HG03520 (cell line): ENCODE data around the gene ZBTB8OS.
A peak's percentile ranks its signal among the peaks of the same experiment; 100 is the strongest.
"Not testable (repeated sequence)": the region's sequence is repeated elsewhere in the genome, so short reads cannot be mapped to it uniquely, and the experiment has no call there.

Experiments
- ATAC-seq: cut with Tn5 transposase; IDR thresholded peaks from one replicate; pipeline ENCODE4 v1.9.1; 2021; ENCODE audit warnings: mild to moderate bottlenecking, moderate library complexity; ENCODE audit not compliant: unreplicated experiment

The ZBTB8OS gene

DNA sequence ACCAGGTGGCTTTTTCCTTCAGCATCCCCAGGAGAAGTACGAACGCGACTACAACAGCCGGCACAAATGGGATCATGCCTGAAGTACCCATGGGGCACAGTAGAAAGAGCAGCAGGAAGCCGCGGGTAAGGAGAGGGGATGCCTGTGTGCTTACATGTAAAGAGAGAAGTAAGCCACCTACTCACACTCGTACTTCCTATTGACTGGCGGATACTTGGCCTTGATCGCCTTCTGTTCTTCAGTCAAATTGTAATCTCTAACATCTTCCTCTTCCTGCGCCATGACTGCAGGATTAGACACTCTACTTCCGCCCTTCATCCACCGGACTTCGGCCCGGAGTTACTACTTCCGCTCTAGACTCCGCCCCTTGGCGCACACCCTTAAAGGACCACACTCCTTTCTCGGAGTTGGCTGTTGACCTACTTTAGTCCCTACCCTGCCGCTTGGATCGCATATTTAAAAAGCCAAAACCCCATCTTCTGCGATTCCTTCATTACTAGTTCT is at the start of gene ZBTB8OS:
Gene ZBTB8OS (minus strand): TSS at position 303 of the 504 bp plus-strand sequence. CDS start 21 bp downstream, at position 282.
- peak; percentile 62 for ATAC-seq

DNA sequence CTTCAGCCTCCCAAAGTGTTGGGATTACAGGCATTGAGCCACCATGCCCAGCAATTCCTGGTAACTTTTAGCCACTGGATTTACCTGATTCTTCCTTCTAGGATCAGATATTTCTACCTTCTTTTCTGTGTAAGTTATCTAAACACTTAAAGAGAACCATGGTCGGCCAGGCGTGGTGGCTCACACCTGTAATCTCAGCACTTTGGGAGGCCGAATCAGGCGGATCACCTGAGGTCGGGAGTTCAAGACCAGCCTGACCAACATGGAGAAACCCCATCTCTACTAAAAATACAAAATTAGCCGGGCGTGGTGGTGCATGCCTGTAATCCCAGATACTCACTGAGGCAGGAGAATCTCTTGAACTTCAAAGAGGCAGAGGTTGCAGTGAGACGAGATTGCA is 46.6 kb upstream of the ZBTB8OS start:
- ATAC-seq: not testable (repeated sequence)

DNA sequence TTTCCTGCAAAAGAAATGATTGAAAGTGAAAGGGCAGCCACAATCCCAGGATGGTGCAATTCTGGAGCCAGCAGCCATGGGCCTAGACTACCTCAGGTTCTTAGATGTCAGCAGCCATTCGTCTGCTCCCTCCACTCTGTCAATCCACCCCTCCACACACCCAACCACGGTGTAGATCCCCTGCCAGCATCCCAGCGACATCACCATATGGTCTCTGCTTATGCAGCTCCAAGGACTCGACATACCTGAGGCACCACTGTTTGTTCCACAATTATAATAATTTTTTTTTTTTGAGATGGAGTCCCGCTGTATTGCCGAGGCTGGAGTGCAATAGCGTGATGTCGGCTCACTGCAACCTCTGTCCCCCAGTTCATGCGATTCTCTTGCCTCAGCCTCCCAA is 45.7 kb upstream of the ZBTB8OS start:
- no peak for ATAC-seq

DNA sequence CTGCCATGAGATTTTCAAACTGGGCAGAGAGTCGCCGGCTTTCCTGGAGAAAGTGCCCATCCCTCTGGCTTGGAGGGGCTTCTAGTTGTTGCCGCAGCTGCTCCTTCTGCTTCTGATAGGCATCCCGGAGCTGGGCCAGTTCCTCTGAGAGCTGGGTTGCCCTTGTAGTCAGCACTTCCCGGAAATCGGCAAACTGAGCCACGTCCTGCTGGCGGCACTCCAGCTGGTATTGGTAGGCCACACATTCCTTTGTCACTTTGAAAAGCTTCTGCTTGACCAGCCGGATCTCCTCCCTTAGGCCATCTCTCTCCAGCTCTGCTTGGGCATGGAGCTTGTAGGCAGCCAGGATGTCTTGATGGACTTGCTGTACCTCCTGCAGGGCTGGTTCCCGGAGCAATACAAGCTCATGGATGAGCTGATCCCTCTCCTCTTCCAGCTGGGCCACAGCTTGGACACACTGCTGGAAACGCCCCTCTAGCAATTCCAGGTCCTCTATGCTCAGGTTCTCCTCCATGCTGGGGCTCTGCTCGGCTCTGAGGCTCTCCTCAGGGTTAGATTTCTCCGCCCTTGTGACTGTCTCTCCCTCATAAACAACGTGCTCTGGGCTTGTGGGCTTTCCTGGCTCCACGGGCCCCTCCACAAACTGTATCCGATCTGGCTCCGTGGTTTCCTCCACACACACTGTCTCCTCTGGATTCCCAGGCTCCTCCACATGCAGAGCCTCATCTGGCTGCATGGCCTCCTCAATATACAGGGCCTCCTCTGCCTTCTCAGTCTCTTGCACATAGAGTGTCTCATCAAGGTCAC is 45.0 kb upstream of the ZBTB8OS start:
- no peak for ATAC-seq

DNA sequence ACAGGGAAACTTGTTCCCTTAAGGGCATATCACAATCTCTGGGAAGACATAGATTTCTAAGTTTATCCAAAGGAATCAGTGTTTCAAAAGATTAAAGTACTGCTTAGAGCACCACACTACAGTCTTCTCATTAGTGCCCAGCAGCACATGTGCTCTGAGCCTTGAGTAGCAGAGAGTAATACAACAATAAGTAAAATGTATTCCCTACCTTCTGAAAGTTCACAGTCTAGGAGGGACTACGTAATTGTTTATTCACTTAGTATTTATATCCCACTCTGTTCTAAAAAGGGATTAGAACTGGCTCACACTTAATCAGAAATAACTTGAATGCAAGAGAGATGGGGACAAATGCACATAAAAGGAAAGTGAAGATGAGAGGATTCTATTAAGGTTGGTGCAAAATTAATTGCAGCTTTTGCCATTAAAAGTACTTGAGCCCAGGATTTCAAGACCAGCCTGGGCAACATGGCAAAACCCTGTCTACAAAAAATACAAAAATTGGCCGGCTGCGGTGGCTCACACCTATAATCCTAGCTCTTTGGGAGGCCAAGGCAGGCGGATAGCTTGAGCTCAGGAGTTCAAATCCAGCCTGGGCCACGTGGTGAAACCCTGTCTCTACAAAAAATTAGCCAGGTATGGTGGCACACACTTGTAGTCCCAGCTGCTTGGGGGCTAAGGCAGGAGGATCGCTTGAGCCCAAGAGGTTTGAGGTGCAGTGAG is 43.3 kb upstream of the ZBTB8OS start:
- ATAC-seq: no peak

DNA sequence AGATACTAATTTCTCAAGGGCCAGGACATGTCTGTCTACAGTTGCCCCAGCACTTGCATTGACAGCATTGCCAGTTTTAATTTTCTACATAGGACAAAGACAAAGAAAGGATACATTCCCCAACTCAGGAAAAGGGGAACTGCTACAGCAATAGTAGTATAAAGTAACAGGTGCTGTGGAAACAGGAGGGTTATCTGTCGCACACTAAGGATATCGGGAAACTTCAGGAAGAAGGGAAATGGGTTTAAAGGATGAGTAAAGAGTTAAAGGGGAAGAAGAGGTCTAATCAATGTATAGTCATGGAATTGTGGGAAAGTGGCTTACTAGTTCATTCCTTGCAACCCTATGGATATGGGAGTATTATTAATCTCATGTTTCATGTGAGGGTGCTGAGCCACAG is 36.0 kb upstream of the ZBTB8OS start:
- ATAC-seq: no peak

DNA sequence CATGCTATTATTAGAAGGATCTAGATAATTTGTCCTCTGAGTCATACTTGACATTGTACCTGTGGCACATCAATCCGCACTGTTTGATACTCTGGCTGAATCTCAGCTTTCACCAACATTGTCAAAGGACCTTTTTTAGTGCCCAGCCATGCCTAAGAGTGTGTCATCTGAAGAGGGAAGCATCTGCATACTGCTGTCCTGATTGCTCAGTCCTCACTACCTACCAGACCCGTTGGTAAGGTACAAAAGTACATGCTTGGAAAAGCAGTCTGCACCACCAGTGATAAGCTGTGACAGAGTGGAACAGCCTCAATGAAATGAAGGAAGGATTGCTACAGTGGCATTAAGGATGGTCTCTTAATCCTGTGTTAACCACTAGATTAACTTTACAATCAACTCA is 35.1 kb upstream of the ZBTB8OS start:
- ATAC-seq: no peak

DNA sequence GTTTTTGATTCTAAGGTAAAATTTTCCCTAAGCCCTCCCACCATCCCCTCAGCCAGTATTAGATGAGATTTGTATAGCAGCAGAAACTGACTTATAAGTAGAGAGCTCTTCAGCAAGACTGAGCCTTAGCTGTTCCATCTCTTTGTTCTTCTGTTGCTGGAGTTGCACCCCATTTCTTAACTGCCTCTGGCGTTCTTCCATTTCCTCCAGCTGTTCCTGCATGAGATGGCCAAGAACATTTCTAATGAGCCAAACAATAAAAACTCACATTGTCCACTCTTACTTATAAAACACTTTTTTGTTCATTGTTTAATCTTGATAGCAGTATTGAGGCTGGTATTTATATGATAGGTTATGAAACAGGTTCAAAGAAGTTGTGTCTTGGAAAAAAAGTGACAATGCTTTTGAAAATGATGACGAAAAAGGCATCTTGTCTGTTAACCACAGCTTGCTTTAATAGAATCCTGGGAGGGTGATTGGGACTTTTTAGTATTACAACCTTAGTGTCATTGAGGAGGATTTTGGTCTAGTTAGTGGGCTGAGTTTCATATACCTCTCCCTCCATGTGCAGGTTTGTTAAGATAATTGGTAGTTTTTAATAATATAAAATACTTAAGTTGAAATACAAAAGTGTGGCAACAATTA is 33.9 kb upstream of the ZBTB8OS start:
- ATAC-seq: no peak

DNA sequence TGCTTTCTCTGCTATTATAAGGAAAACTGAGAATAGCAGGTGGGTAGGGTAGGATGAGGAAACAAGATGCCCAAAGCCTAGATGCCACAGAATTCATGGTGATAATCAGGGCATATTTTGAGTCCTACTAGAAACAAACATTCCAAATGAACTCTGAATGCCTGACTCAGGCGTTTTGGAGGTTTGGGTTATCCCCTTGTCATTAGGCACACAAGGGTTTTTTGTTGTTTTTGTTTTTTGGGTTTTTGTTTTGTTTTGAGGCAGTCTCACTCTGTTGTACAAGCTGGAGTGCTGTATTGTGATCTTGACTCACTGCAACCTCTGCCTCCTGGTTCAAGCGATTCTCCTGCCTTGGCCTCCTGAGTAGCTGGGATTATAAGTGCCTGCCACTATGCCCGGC is 33.0 kb upstream of the ZBTB8OS start:
- no peak for ATAC-seq

DNA sequence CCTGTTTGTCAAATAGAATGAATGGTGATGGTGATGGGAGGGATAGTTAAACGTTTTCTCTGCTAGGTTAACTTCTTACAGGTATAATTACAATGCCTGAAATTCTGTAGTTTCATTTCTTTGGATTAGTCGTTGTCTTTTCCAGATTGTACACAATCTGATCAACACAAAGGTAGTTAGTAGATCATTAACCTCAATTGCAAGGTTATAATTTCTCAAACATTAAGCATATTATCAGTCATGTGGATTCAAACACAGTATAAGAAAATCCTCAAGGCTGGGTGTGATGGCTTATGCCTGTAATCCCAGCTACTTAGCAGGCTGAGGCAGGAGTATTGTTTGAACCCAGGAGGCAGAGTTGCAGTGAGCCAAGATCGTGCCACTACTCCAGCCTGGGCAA is 31.6 kb upstream of the ZBTB8OS start:
- ATAC-seq: no peak

DNA sequence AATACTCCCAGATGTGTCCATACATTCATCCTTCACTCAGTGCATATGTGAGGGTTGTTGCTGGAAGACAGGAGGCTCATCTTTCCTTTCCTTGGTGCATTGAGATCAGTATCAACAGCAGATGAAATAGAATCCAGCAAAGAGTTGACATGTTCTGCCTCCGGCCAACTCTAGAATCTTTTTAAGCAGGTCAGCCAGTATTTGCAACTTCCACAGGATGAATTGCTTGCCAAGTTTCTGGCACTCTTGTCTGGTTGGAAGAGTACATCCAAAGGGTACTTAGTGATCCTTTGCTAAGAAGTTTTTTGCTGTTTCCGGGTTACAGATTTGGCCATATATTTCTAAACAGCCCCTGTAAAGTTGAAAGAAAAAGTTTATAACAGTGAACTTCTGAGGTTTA is 31.2 kb upstream of the ZBTB8OS start:
- ATAC-seq: no peak

DNA sequence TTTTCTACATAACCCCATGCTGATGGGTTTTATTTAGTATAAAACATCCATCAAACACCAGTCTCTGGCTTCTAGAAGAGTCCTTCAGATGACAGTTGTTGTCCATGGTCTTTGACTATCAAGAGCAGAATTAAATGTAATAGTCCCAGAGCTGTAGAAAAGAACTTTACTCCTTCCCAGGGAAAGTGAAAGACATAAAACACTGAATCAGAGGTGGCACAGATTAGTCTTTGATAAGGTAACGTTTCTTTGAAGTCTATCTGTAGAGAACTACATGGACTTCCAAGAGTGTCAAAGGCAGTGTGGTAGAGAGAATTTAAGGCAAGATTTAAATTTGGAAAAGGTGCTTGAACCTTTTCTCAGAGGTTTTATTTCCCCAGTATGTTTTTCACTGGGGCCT is 30.3 kb upstream of the ZBTB8OS start:
- ATAC-seq: no peak

DNA sequence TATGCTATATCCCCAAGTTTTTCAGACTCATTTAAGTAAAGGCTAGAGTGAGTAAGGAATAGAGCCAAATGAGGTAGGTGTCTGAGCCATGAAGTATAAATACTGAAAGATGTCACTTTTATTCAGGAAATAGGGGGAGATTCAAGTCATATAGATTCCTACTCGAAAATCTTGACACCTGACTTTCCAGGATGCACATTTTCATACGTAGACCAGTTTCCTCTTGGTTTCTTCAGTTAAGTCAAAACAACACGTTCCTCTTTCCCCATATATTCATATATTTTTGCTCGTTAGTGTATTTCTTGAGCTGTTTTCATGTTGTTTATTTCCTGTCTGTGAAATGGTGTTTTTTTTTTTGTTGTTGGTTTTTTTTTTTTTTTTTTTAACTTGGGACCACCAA is 29.6 kb upstream of the ZBTB8OS start:
- not testable (repeated sequence) for ATAC-seq

DNA sequence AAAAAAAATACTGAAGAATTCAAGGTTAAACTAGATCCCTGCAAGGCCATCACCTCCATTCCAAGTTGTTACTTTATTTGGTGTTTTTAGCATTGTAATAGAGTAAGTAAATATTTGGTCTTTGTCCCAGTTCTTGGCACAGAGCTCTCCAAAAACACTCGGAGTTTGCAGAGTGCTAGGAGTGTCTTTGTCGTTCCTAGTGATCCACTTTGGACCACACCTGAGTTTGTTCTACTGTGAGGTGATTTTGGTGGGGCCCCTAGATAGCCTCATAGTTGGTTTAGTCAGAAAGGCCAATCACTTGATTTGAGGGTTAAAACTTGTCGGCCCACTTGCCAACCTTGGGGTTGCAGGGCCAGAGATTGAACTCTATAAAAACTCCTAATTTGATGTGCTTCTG is 26.6 kb upstream of the ZBTB8OS start:
- ATAC-seq: no peak

DNA sequence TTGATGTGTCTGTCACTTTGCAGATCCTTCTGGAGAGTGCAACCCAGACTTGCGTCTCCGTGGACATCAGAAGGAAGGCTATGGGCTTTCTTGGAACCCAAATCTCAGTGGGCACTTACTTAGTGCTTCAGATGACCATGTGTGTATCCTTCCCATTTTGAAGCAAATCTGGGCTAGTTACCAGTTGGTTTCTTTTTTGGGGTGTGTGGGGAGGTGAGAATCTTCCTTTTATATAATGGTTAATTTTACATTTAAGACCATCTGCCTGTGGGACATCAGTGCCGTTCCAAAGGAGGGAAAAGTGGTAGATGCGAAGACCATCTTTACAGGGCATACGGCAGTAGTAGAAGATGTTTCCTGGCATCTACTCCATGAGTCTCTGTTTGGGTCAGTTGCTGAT is 18.4 kb upstream of the ZBTB8OS start:
- not testable (repeated sequence) for ATAC-seq

DNA sequence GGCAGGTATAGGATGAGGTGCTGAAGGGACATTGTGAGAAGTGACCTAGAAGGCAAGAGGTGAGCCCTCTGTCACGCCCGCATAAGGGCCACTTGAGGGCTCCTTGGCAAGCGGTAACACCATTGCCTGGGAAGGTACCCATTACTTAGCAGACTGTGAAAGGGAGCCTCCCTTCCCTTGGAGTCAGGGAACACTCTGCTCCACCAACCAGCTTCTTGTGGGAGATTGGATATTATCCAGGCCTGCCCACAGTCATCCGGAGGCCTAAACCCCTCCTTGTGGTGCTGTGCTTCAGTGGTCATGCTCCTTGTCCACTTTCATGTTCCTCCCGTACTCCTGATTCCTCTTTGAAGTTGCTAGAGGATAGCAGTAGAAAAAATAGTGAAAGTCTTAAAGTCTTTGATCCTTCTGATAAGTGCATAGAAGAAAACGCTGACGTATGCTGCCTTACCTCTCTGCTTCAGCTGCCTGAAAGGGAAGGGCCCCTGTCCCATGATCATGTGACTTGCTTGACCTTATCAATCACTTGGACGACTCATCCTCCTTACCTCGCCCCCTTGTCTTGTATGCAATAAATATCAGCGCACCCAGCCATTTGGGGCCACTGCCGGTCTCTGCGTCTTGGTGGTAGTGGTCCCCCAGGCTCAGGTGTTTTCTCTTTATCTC is 16.7 kb upstream of the ZBTB8OS start:
- ATAC-seq: no peak

DNA sequence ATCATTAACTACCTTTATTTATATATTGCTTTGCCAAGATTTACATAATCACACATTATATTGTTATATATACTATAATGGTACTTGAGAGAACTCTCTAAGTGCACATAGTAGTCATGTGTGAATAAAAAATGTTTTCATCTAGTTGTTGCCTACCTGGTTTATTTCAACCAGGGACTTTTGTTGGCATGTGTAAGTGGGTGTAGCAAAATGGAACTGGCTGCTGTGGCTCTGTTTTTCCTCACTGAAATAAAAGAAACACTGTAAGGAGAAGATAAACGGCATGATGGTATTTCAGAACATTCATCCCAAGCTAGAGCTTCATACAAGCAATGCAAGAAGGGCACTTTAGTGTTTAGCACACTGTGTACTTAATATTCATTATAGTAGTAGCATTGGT is 15.6 kb upstream of the ZBTB8OS start:
- no peak for ATAC-seq

DNA sequence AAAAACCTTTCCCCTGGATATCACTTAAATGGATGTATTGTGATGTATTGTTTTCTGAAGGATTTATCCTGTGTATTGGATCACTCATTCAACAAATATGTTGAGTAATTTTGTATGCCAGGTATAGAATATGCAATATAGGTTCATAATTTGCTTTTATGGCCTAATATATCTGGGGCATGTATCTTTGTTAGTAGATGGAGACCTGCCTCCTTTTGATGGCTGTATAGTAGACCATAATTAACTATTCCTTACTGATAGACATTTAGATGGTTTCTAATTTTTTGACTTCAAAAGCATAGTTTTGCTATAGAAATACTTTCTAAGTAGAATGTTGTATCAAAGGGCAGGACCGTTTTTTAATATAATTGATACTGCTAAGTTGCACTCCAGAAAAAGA is 9.2 kb upstream of the ZBTB8OS start:
- no peak for ATAC-seq

DNA sequence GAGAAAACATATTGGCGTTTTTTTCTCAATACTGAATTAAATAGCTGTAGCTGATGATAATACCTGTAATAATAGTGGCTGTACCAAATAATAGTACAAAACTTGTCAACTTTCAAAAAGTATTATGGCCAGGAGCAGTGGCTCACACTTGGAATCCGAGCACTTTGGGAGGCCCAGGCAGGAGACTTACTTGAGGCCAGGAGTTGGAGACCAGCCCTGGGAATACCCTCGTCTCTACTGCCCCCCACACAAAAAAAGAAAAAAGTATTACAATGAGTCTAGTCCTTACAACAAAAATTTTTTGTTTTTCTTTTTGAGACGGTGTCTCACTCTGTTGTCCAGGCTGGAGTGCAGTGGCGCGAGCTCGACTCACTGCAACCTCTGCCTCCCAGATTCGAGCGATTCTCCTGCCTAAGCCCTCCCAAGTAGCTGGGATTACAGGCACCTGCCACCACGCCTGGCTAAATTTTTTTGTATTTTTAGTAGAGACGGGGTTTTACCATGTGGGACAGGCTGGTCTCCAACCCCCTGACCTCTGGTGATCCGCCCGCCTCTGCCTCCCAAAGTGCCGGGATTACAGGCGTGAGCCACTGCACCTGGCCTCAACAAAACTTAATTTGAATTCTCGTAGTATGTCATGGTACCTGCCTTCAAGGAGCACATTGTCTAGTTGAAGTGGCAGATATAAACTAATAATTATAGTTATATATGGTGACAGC is 2.1 kb upstream of the ZBTB8OS start:
- ATAC-seq: no peak

DNA sequence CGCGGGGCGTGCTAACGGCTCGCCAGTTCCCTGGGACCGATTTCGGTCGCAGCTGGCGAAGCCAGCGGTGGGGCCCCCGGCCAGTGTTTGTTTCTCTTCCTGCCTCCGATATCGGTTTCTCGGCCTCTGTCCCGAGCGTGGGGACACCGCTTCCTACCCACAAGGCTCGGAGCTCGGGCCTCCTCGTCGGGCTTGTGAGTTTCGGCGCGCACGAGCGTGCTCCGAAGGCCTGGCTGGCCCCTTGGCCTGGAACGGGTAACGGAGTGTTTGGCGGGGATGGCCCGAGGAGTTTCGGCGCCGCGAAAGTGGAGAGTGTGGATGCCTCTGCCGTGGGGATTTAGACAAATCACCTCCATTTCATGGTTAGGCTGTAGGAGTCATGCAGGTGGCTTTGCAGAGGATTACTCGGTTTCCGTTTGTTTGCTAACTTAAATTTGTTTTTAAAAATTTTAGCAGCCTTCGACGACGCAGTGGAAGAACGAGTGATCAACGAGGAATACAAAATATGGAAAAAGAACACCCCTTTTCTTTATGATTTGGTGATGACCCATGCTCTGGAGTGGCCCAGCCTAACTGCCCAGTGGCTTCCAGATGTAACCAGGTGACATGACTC is 1.2 kb upstream of the ZBTB8OS start:
- no peak for ATAC-seq
